Measurements from ENCODE around the gene VKORC1L1.
"Not testable (repeated sequence)": the region's sequence is repeated elsewhere in the genome, so short reads cannot be mapped to it uniquely, and the experiment has no call there.

Gene VKORC1L1

GRCh38 chr7:65979583-65980477, 107.0 kb downstream of the VKORC1L1 start:
- no peak for DNase-seq

GRCh38 chr7:65980478-65981250, 107.8 kb downstream of the VKORC1L1 start:
- DNase-seq, result no peak

- DNase-seq, result peak; percentile 87
Observed at GRCh38 chr7:65981965-65982792, 109.3 kb downstream of the VKORC1L1 start, which contains the start of gene GUSB. GUSB (minus strand) TSS chr7:65982213; CDS start chr7:65982183, 30 bp downstream.

- DNase-seq, result no peak
Observed at GRCh38 chr7:65983965-65984658, 111.2 kb downstream of the VKORC1L1 start.

- no peak for DNase-seq
Observed at GRCh38 chr7:65988084-65988483, 115.2 kb downstream of the VKORC1L1 start.

GRCh38 chr7:65988503-65988902, 115.6 kb downstream of the VKORC1L1 start:
- not testable (repeated sequence) for DNase-seq

GRCh38 chr7:65989694-65990080, 116.8 kb downstream of the VKORC1L1 start:
- no peak for DNase-seq

GRCh38 chr7:65991829-65992228, 119.0 kb downstream of the VKORC1L1 start:
- DNase-seq, result not testable (repeated sequence)

GRCh38 chr7:65992526-65992925, 119.7 kb downstream of the VKORC1L1 start:
- DNase-seq, result no peak

- not testable (repeated sequence) for DNase-seq
Observed at GRCh38 chr7:65994984-65995383, 122.1 kb downstream of the VKORC1L1 start.

GRCh38 chr7:66000823-66001417, 128.0 kb downstream of the VKORC1L1 start:
- DNase-seq, result not testable (repeated sequence)

GRCh38 chr7:66005115-66005671, 132.3 kb downstream of the VKORC1L1 start:
- DNase-seq, result not testable (repeated sequence)

GRCh38 chr7:66007232-66007631, 134.4 kb downstream of the VKORC1L1 start:
- DNase-seq, result no peak
